ENCODE data around the gene PRRC1. TPM values are rescaled to one million over a fixed set of nuclear protein-coding genes. Genes with fewer than 3 reads are reported as not detected.

Gene PRRC1
- polyA plus RNA-seq, 3 donors: 10.8 to 20.6 (median 17.9) TPM

GRCh38 chr5:127601601-127602000 lies 84.2 kb downstream of the PRRC1 start:
- H3K27ac ChIP-seq (ENCODE audit: low read depth in 1 of 2, low read length in 2 of 2): no peak overlapping the region
- WGBS (ENCODE audit: insufficient coverage): 100% methylated on average over 1 of the region's 4 CpGs
- DNase-seq: no peak
- no peaks in the 10 kb centered on the region for H3K4me1 ChIP-seq (ENCODE audit: control insufficient read depth in 1 of 2, insufficient read depth in 2 of 2, low read length in 2 of 2)
- H3K4me3 ChIP-seq (replicated peaks in 1 of 3; ENCODE audit: low read depth in 2 of 3, low read length in 3 of 3): no peak overlapping the region
- intact Hi-C loops (cut with micrococcal nuclease): no loop called here
- peaks cover 0 to 3% (median 0%) of the 10 kb centered on the region in 3 donors for H3K27me3 Mint-ChIP-seq (ENCODE audit: low read depth in 3 of 3)
- no peaks in the 10 kb centered on the region for H3K27me3 ChIP-seq (ENCODE audit: control insufficient read depth in 2 of 2, insufficient read depth in 2 of 2, low read length in 2 of 2)
- H3K9me3 ChIP-seq (replicated peaks in 1 of 2; ENCODE audit: control insufficient read depth in 1 of 2, insufficient read depth in 1 of 2, low read length in 2 of 2): no peaks in the 10 kb centered on the region
- no peak overlapping the region for H3K4me2 ChIP-seq (replicated peaks; ENCODE audit: extremely low read depth, low read length, poor library complexity, severe bottlenecking)
- no peaks in the 10 kb centered on the region for H4K20me1 ChIP-seq (ENCODE audit: insufficient read depth, low read length)
- H2AFZ ChIP-seq (ENCODE audit: insufficient read depth, low read depth, low read length, poor library complexity, severe bottlenecking): no peak overlapping the region
- H3K9ac ChIP-seq (ENCODE audit: insufficient read depth, low read length, poor library complexity, severe bottlenecking): no peak overlapping the region
- TF ChIP-seq CTCF (IDR thresholded peaks at IDR 0.05): no peak
- no peak overlapping the region for H3K4me3 Mint-ChIP-seq
- no peaks in the 10 kb centered on the region for H3K36me3 ChIP-seq (replicated peaks in 1 of 2; ENCODE audit: control insufficient read depth in 1 of 2, insufficient read depth in 2 of 2, low read length in 2 of 2)
- H3K36me3 Mint-ChIP-seq: no peaks in the 10 kb centered on the region
- H3K9me3 Mint-ChIP-seq: peaks cover 0 to 6% (median 0%) of the 10 kb centered on the region in 7 donors
- H3K4me1 Mint-ChIP-seq: peaks cover 3% of the 10 kb centered on the region
- H3K79me2 ChIP-seq (ENCODE audit: insufficient read depth, low read length): no peaks in the 10 kb centered on the region
- H3K27ac Mint-ChIP-seq: no peak overlapping the region

- no peak overlapping the region for H3K4me2 ChIP-seq (replicated peaks; ENCODE audit: extremely low read depth, low read length, poor library complexity, severe bottlenecking)
- Mint-ChIP-seq H3K4me3 (no peak overlapping the region), H3K4me1 (peaks cover 3% of the 10 kb centered on the region), H3K9me3 (peaks cover 0 to 3% (median 0%) of the 10 kb centered on the region in 7 donors), H3K36me3 (no peaks in the 10 kb centered on the region), H3K27me3 (ENCODE audit: low read depth in 3 of 3) (peaks cover 0 to 3% (median 0%) of the 10 kb centered on the region in 3 donors), H3K27ac (no peak overlapping the region)
- H3K9me3 ChIP-seq (replicated peaks in 1 of 2; ENCODE audit: control insufficient read depth in 1 of 2, insufficient read depth in 1 of 2, low read length in 2 of 2): no peaks in the 10 kb centered on the region
- no peak overlapping the region for H3K4me3 ChIP-seq (replicated peaks in 1 of 3; ENCODE audit: low read depth in 2 of 3, low read length in 3 of 3)
- H3K4me1 ChIP-seq (ENCODE audit: control insufficient read depth in 1 of 2, insufficient read depth in 2 of 2, low read length in 2 of 2): no peaks in the 10 kb centered on the region
- no peak overlapping the region for H2AFZ ChIP-seq (ENCODE audit: insufficient read depth, low read depth, low read length, poor library complexity, severe bottlenecking)
- intact Hi-C loops (cut with micrococcal nuclease): no loop called here
- H3K36me3 ChIP-seq (replicated peaks in 1 of 2; ENCODE audit: control insufficient read depth in 1 of 2, insufficient read depth in 2 of 2, low read length in 2 of 2): no peaks in the 10 kb centered on the region
- H3K9ac ChIP-seq (ENCODE audit: insufficient read depth, low read length, poor library complexity, severe bottlenecking): no peak overlapping the region
- no peaks in the 10 kb centered on the region for H3K27me3 ChIP-seq (ENCODE audit: control insufficient read depth in 2 of 2, insufficient read depth in 2 of 2, low read length in 2 of 2)
- TF ChIP-seq CTCF (IDR thresholded peaks at IDR 0.05): no peak
- no peak for DNase-seq
- WGBS (ENCODE audit: insufficient coverage): 78% methylated on average over 3 of the region's 3 CpGs
- no peak overlapping the region for H3K27ac ChIP-seq (ENCODE audit: low read depth in 1 of 2, low read length in 2 of 2)
- no peaks in the 10 kb centered on the region for H3K79me2 ChIP-seq (ENCODE audit: insufficient read depth, low read length)
- no peaks in the 10 kb centered on the region for H4K20me1 ChIP-seq (ENCODE audit: insufficient read depth, low read length)
Observed at GRCh38 chr5:127602481-127602880, 85.0 kb downstream of the PRRC1 start.

Data from CD14-positive monocyte (primary cell).